K562 (cell line): Measurements from ENCODE around the gene PRUNE1. TPM values are rescaled to one million over a fixed set of nuclear protein-coding genes. Genes with fewer than 3 reads are reported as not detected.

Experiments used
- ARHGAP35 ChIP-seq: fragments of 450-650 bp; IDR thresholded peaks from 2 replicates; pipeline ENCODE4 v1.6.1; 2018; ENCODE audit not compliant: partially characterized antibody
- COPS2 ChIP-seq: fragments of 450-650 bp; conservative IDR thresholded peaks from 2 replicates; pipeline ENCODE4 v1.6.1; 2016; ENCODE audit warnings: mild to moderate bottlenecking, moderate library complexity
- GABPB2 ChIP-seq: fragments of 250-450 bp; sonication (Bioruptor Pico); conservative IDR thresholded peaks from 2 replicates; pipeline ENCODE4 v1.5.1; 2021; ENCODE audit warnings: mild to moderate bottlenecking
- HEY1 ChIP-seq: fragments of 250-450 bp; sonication (Bioruptor Pico); IDR thresholded peaks from 2 replicates; pipeline ENCODE4 v1.5.0; 2020; ENCODE audit warnings: mild to moderate bottlenecking, moderate library complexity, borderline replicate concordance
- HNRNPLL ChIP-seq: fragments of 200-400 bp; formaldehyde crosslinking; IDR thresholded peaks from 2 replicates; pipeline ENCODE4 v1.6.1; 2017; ENCODE audit warnings: low read length, low read depth, mild to moderate bottlenecking; ENCODE audit not compliant: poor library complexity, severe bottlenecking
- MCM3 ChIP-seq: fragments of 450-650 bp; IDR thresholded peaks from 2 replicates; pipeline ENCODE4 v1.6.1; 2016
- MCM5 ChIP-seq: fragments of 450-650 bp; IDR thresholded peaks from 2 replicates; pipeline ENCODE4 v1.6.1; 2016; ENCODE audit warnings: low read depth
- MTF1 ChIP-seq: fragments of 250-450 bp; sonication (Bioruptor Pico); IDR thresholded peaks from 2 replicates; pipeline ENCODE4 v1.9.0; 2021; ENCODE audit warnings: moderate library complexity, mild to moderate bottlenecking, inconsistent platforms, borderline replicate concordance
- NELFE ChIP-seq: IDR thresholded peaks from 2 replicates; pipeline ENCODE4 v1.6.1; 2011; ENCODE audit warnings: mild to moderate bottlenecking; ENCODE audit not compliant: insufficient read depth, insufficient read length
- NR2F6 ChIP-seq: fragments of 450-650 bp; formaldehyde crosslinking; IDR thresholded peaks from 2 replicates; pipeline ENCODE4 v1.4.0; 2020; ENCODE audit warnings: mild to moderate bottlenecking
- PML ChIP-seq: IDR thresholded peaks from 2 replicates; pipeline ENCODE4 v1.6.1; 2012; ENCODE audit warnings: low read length, inconsistent platforms
- RBM15 ChIP-seq: fragments of 200-400 bp; formaldehyde crosslinking; IDR thresholded peaks from 2 replicates; pipeline ENCODE4 v1.6.1; 2018; ENCODE audit warnings: mild to moderate bottlenecking, low read length, moderate library complexity; ENCODE audit not compliant: insufficient read depth
- RCOR1 ChIP-seq, 2 experiments: IDR thresholded peaks; 2 replicates each; pipeline ENCODE4 v1.6.1; 2012; ENCODE audit warnings: low read depth in 2 of 2, low read length in 2 of 2, borderline replicate concordance in 1 of 2, improper control_type of control experiment in 1 of 2
- RHOXF2B ChIP-seq: fragments of 250-450 bp; sonication (Bioruptor Pico); conservative IDR thresholded peaks from 2 replicates; pipeline ENCODE4 v1.5.1; 2021
- SOX6 ChIP-seq: fragments of 450-650 bp; IDR thresholded peaks from 2 replicates; pipeline ENCODE4 v1.6.1; 2014; ENCODE audit warnings: mild to moderate bottlenecking
- SP2 ChIP-seq: IDR thresholded peaks from 2 replicates; pipeline ENCODE4 v1.6.1; 2011; ENCODE audit warnings: mild to moderate bottlenecking, low read depth, low read length, moderate library complexity; ENCODE audit not compliant: poor library complexity, severe bottlenecking; ENCODE audit errors: extremely low read depth
- SPI1 ChIP-seq: IDR thresholded peaks from 2 replicates; pipeline ENCODE4 v1.6.1; 2011; ENCODE audit warnings: low read depth, low read length, control low read depth, borderline replicate concordance
- TCF7L2 ChIP-seq: fragments of 150-350 bp; IDR thresholded peaks from 2 replicates; pipeline ENCODE4 v1.6.1; 2016; ENCODE audit warnings: low read depth, mild to moderate bottlenecking, low read length, moderate library complexity
- ZFPM2 ChIP-seq: fragments of 250-450 bp; sonication (Bioruptor Pico); IDR thresholded peaks from 2 replicates; pipeline ENCODE4 v1.5.1; 2022; ENCODE audit warnings: mild to moderate bottlenecking
- ZKSCAN8 ChIP-seq: fragments of 200-800 bp; sonication (Bioruptor generic); IDR thresholded peaks from 2 replicates; pipeline ENCODE4 v1.6.1; 2016; ENCODE audit warnings: missing genetic modification characterization, missing compliant biosample characterization
- ZNF12 ChIP-seq: sonication (generic); formaldehyde crosslinking; IDR thresholded peaks from 2 replicates; pipeline ENCODE4 v1.4.0; 2020; ENCODE audit warnings: mild to moderate bottlenecking, missing genetic modification reagents
- ZNF174 ChIP-seq: fragments of 250-450 bp; sonication (Bioruptor Pico); IDR thresholded peaks from 2 replicates; pipeline ENCODE4 v1.4.0; 2020; ENCODE audit warnings: mild to moderate bottlenecking
- ZNF239 ChIP-seq: fragments of 250-450 bp; sonication (Bioruptor Pico); IDR thresholded peaks from 2 replicates; pipeline ENCODE4 v1.4.0; 2020; ENCODE audit warnings: mild to moderate bottlenecking
- polyA plus RNA-seq, 8 experiments: library from polyadenylated mRNA; depleted of rRNA in 4 of 8; stranded (reverse) in 5 of 8; unstranded in 3 of 8; fragments of >200 nt; fragmentation: Nextera tagmentation in 2 of 8; fragmentation: Illumina TruSeq in 1 of 8; extraction: Ambion mirVana in 2 of 8; extraction: Trizol in 1 of 8; gene quantifications; 2 replicates each; pipeline versions ENCODE4 v1.2.1 to v1.2.3, GENCODE V29; 2011 to 2014; ENCODE audit warnings: inconsistent platforms in 1 of 8, missing spikeins in 1 of 8
- total RNA-seq, 7 experiments: library from RNA; depleted of rRNA in 6 of 7; stranded (reverse); fragments of >200 nt in 6 of 7; fragmentation: Illumina TruSeq in 2 of 7; extraction: Trizol in 2 of 7; gene quantifications; 2 replicates each; pipeline versions ENCODE4 v1.2.1 to v1.2.3, GENCODE V29; 2011 to 2021; ENCODE audit warnings: low replicate concordance in 1 of 7
- TF ChIP-seq, protein P1 (sequence below): fragments of 250-450 bp; sonication (Bioruptor Pico); IDR thresholded peaks from 2 replicates; pipeline ENCODE4 v1.8.0; 2021; ENCODE audit warnings: borderline replicate concordance, mild to moderate bottlenecking, moderate library complexity; ENCODE audit not compliant: poor library complexity, severe bottlenecking
- TF ChIP-seq, protein P2 (sequence below): fragments of 450-650 bp; IDR thresholded peaks from 2 replicates; pipeline ENCODE4 v1.6.1; 2016
- TF ChIP-seq, protein P3 (sequence below): fragments of 200-800 bp; sonication (Bioruptor generic); IDR thresholded peaks from 2 replicates; pipeline ENCODE4 v1.6.1; 2017; ENCODE audit warnings: missing genetic modification characterization, missing compliant biosample characterization
- TF ChIP-seq, protein P4 (sequence below): fragments of 450-650 bp; IDR thresholded peaks from 2 replicates; pipeline ENCODE4 v1.6.1; 2016; ENCODE audit warnings: antibody characterized with exemption

The PRUNE1 gene
- total and polyA plus RNA-seq, 9 of the 15 experiments (the other 6 are each of a cell fraction or from before 2014, with no cell fraction given): 16.7 to 48.3 (median 26.2) TPM

DNA sequence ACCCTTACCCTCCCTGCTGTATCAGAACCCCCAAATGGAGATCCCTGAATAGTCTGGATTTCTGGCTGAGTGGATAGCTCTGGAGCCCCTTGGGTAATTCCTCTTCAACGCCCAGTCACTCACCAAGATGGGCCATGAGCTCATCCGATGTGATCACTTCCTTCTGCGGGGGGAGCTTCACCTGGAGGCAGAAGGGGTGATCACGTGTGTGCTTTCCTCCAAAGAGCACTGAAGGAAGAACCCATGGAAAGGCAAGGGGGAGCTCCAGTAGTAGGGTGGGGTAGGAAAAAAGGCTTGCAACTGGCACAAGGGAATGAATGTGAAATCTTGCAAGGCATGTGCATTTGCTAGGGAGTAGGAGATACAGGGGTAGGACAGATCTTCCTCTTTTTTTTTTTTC is 6.6 kb upstream of the PRUNE1 start (continued):
- TF ChIP-seq, protein P1, sequence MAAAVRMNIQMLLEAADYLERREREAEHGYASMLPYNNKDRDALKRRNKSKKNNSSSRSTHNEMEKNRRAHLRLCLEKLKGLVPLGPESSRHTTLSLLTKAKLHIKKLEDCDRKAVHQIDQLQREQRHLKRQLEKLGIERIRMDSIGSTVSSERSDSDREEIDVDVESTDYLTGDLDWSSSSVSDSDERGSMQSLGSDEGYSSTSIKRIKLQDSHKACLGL (CRISPR knock-in tag): no peak
- TF ChIP-seq, protein P2, sequence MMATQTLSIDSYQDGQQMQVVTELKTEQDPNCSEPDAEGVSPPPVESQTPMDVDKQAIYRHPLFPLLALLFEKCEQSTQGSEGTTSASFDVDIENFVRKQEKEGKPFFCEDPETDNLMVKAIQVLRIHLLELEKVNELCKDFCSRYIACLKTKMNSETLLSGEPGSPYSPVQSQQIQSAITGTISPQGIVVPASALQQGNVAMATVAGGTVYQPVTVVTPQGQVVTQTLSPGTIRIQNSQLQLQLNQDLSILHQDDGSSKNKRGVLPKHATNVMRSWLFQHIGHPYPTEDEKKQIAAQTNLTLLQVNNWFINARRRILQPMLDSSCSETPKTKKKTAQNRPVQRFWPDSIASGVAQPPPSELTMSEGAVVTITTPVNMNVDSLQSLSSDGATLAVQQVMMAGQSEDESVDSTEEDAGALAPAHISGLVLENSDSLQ: peak; percentile 70
- TF ChIP-seq NR2F6 (CRISPR knock-in tag) (no peak), ZKSCAN8 (CRISPR knock-in tag) (no peak), SPI1 (0 out of 2 replicates have a peak, but pooled peaks have one; percentile 45), ZNF174 (CRISPR knock-in tag) (no peak), HNRNPLL (no peak), ZNF12 (CRISPR knock-in tag) (no peak), SP2 (no peak), HEY1 (CRISPR knock-in tag) (no peak), TCF7L2 (0 out of 2 replicates have a peak, but pooled peaks have one; percentile 53), ZFPM2 (CRISPR knock-in tag) (no peak), RHOXF2B (CRISPR knock-in tag) (0 out of 2 replicates have a peak, but pooled peaks have one; percentile 42), GABPB2 (CRISPR knock-in tag) (no peak), RCOR1 (IDR thresholded peaks at IDR 0.05; ENCODE audit: borderline replicate concordance in 1 of 2, low read depth in 2 of 2, low read length in 2 of 2) (peak in 1 of 2 experiments; percentile 26; a peak in 1 of 4 replicates), PML (no peak), ARHGAP35 (no peak), MCM3 (no peak), RBM15 (no peak), MCM5 (no peak), ZNF239 (no peak), MTF1 (no peak), NELFE (no peak), COPS2 (no peak), SOX6 (peak; percentile 40)
- TF ChIP-seq, protein P3, sequence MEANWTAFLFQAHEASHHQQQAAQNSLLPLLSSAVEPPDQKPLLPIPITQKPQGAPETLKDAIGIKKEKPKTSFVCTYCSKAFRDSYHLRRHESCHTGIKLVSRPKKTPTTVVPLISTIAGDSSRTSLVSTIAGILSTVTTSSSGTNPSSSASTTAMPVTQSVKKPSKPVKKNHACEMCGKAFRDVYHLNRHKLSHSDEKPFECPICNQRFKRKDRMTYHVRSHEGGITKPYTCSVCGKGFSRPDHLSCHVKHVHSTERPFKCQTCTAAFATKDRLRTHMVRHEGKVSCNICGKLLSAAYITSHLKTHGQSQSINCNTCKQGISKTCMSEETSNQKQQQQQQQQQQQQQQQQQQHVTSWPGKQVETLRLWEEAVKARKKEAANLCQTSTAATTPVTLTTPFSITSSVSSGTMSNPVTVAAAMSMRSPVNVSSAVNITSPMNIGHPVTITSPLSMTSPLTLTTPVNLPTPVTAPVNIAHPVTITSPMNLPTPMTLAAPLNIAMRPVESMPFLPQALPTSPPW: peak; percentile 91
- TF ChIP-seq, protein P4, sequence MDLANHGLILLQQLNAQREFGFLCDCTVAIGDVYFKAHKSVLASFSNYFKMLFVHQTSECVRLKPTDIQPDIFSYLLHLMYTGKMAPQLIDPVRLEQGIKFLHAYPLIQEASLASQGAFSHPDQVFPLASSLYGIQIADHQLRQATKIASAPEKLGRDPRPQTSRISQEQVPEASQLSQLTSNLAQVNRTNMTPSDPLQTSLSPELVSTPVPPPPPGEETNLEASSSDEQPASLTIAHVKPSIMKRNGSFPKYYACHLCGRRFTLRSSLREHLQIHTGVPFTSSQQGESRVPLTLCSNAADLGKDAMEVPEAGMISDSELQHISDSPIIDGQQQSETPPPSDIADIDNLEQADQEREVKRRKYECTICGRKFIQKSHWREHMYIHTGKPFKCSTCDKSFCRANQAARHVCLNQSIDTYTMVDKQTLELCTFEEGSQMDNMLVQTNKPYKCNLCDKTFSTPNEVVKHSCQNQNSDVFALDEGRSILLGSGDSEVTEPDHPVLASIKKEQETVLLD: peak; percentile 40; the same call in 1 of the 2 replicates
